Neural cell (in vitro differentiated cells): Measurements from ENCODE around the gene ALDH5A1. TPM values are rescaled to one million over a fixed set of nuclear protein-coding genes. Genes with fewer than 3 reads are reported as not detected.
"Not testable (repeated sequence)": the region's sequence is repeated elsewhere in the genome, so short reads cannot be mapped to it uniquely, and the experiment has no call there.

Experiments used
- H2AFZ ChIP-seq: fragments of 200-600, 300-800 bp; sonication (generic), shearing (Covaris generic); 2 replicates; pipeline ENCODE4 v1.6.0; 2014; ENCODE audit warnings: low read depth, mild to moderate bottlenecking, antibody characterized with exemption, low read length, moderate library complexity
- H3F3A ChIP-seq: fragments of 200-600 bp; shearing (Covaris generic); 2 replicates; pipeline ENCODE4 v1.6.1; 2016; ENCODE audit warnings: mild to moderate bottlenecking, moderate library complexity, mixed read lengths, antibody characterized with exemption, low read length; ENCODE audit not compliant: insufficient read depth, poor library complexity, severe bottlenecking
- H3K27ac ChIP-seq: fragments of 200-600, 300-800 bp; sonication (generic), shearing (Covaris generic); 2 replicates; pipeline ENCODE4 v1.5.1; 2014; ENCODE audit warnings: mild to moderate bottlenecking, low read length, moderate library complexity
- H3K27me3 ChIP-seq: fragments of 300-800, 200-600 bp; sonication (generic), shearing (Covaris generic); 2 replicates; pipeline ENCODE4 v1.6.0; 2014; ENCODE audit warnings: mild to moderate bottlenecking, low read depth, low read length, moderate library complexity; ENCODE audit not compliant: insufficient read depth
- H3K36me3 ChIP-seq: fragments of 300-800, 200-600 bp; sonication (generic), shearing (Covaris generic); 2 replicates; pipeline ENCODE4 v1.5.1; 2014; ENCODE audit warnings: mild to moderate bottlenecking, antibody characterized with exemption, low read length, moderate library complexity; ENCODE audit not compliant: insufficient read depth
- H3K4me2 ChIP-seq: fragments of 300-800, 200-600 bp; sonication (generic), shearing (Covaris generic); 2 replicates; pipeline ENCODE4 v1.6.0; 2014; ENCODE audit warnings: mild to moderate bottlenecking, low read length
- H3K4me3 ChIP-seq: fragments of 300-800, 200-600 bp; sonication (generic), shearing (Covaris generic); 2 replicates; pipeline ENCODE4 v1.5.1; 2014; ENCODE audit warnings: mild to moderate bottlenecking, low read length, moderate library complexity
- H3K79me2 ChIP-seq: fragments of 200-600 bp; shearing (Covaris generic); replicated peaks from 2 replicates; pipeline ENCODE4 v1.6.0; 2014; ENCODE audit warnings: mild to moderate bottlenecking, low read length, moderate library complexity; ENCODE audit not compliant: insufficient read depth
- H3K9ac ChIP-seq: fragments of 300-800, 200-600 bp; sonication (generic), shearing (Covaris generic); 2 replicates; pipeline ENCODE4 v1.6.1; 2016; ENCODE audit warnings: mild to moderate bottlenecking, low read length, mixed read lengths
- H3K9me2 ChIP-seq: fragments of 200-600 bp; shearing (Covaris generic); 2 replicates; pipeline ENCODE4 v1.6.1; 2016; ENCODE audit warnings: mild to moderate bottlenecking, low read length, mixed read lengths; ENCODE audit not compliant: insufficient read depth
- H3K9me3 ChIP-seq: fragments of 200-600, 300-800 bp; sonication (generic), shearing (Covaris generic); 2 replicates; pipeline ENCODE4 v1.6.1; 2016; ENCODE audit warnings: mild to moderate bottlenecking, mixed run types, low read length, moderate library complexity, mixed read lengths
- H4K20me1 ChIP-seq: fragments of 200-600 bp; shearing (Covaris generic); 2 replicates; pipeline ENCODE4 v1.6.1; 2016; ENCODE audit warnings: mild to moderate bottlenecking, mixed run types; ENCODE audit not compliant: insufficient read depth
- EP300 ChIP-seq: fragments of 450-650 bp; conservative IDR thresholded peaks from 2 replicates; pipeline ENCODE4 v1.6.1; 2014; ENCODE audit warnings: antibody characterized with exemption, mild to moderate bottlenecking, moderate library complexity; ENCODE audit not compliant: poor library complexity, severe bottlenecking
- EZH2 ChIP-seq: fragments of 200-600, 300-800 bp; shearing (Covaris generic), sonication (generic); IDR thresholded peaks from 2 replicates; pipeline ENCODE4 v1.6.1; 2014; ENCODE audit warnings: antibody characterized with exemption, low read length, borderline replicate concordance, mild to moderate bottlenecking; ENCODE audit not compliant: insufficient read depth, poor library complexity, severe bottlenecking
- MXI1 ChIP-seq: fragments of 450-650 bp; conservative IDR thresholded peaks from 2 replicates; pipeline ENCODE4 v1.6.1; 2014; ENCODE audit warnings: antibody characterized with exemption, mild to moderate bottlenecking; ENCODE audit not compliant: poor library complexity, severe bottlenecking
- POLR2AphosphoS5 ChIP-seq: IDR thresholded peaks from 2 replicates; pipeline ENCODE4 v1.6.1; 2012
- RAD21 ChIP-seq: fragments of 450-650 bp; conservative IDR thresholded peaks from 2 replicates; pipeline ENCODE4 v1.6.1; 2014; ENCODE audit warnings: antibody characterized with exemption, mild to moderate bottlenecking, moderate library complexity
- SMC3 ChIP-seq: fragments of 450-650 bp; conservative IDR thresholded peaks from 2 replicates; pipeline ENCODE4 v1.6.1; 2014; ENCODE audit warnings: antibody characterized with exemption, mild to moderate bottlenecking, moderate library complexity; ENCODE audit not compliant: poor library complexity
- TAF1 ChIP-seq: IDR thresholded peaks from 2 replicates; pipeline ENCODE4 v1.6.1; 2012; ENCODE audit warnings: low read depth
- polyA plus RNA-seq: library from polyadenylated mRNA; depleted of rRNA; stranded (reverse); fragments of >200 nt; gene quantifications from 2 replicates; pipeline ENCODE4 v1.2.3, GENCODE V29; 2014
- TF ChIP-seq, protein P1 (sequence below): fragments of 450-650 bp; IDR thresholded peaks from 2 replicates; pipeline ENCODE4 v1.5.1; 2014; ENCODE audit warnings: antibody characterized with exemption, mild to moderate bottlenecking, moderate library complexity; ENCODE audit not compliant: poor library complexity, severe bottlenecking
- TF ChIP-seq, protein P2 (sequence below): IDR thresholded peaks from 2 replicates; pipeline ENCODE4 v1.6.1; 2012; ENCODE audit warnings: borderline replicate concordance

Gene ALDH5A1
- polyA plus RNA-seq, 1 donor from 2014 or later = 36.3 TPM

GRCh38 chr6:24511976-24512375 lies 17.2 kb downstream of the ALDH5A1 start:
- H3K36me3 ChIP-seq = peaks cover 21% of the 10 kb centered on the region
- H3K9me3 ChIP-seq, H3K79me2 ChIP-seq, H3K4me2 ChIP-seq, H3K4me3 ChIP-seq, H4K20me1 ChIP-seq, H3K9ac ChIP-seq, H2AFZ ChIP-seq, H3F3A ChIP-seq, H3K27ac ChIP-seq, H3K27me3 ChIP-seq, H3K9me2 ChIP-seq: not testable (repeated sequence)

DNA sequence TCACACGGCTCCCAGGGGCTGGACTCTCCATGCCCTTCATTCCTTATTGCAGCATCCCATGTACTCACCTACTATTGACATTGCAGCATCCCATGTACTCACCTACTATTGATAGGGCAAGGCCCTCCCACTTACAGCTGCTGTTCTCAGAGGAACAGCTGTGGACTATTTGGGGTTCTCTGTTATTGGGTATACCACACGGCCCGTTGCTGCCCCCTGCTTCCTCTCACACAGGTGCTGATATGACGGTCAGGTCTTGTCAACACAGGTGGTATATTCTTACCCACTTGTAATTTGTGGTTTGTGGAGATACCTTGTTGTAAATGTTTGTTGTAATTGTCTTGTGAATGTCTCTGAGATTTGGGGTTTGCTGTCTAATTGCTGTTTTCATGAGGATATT lies 18.8 kb downstream of the ALDH5A1 start:
- Histone ChIP-seq H3K79me2 (no peaks in the 10 kb centered on the region), H3K4me2 (no peak overlapping the region), H3K4me3 (no peak overlapping the region), H3K36me3 (peaks cover 17% of the 10 kb centered on the region), H3K9me2 (no peaks in the 10 kb centered on the region), H3K27ac (no peak overlapping the region), H3K9me3 (no peaks in the 10 kb centered on the region), H3K9ac (no peak overlapping the region), H3K27me3 (no peaks in the 10 kb centered on the region), H4K20me1 (no peaks in the 10 kb centered on the region), H2AFZ (no peak overlapping the region), H3F3A (no peaks in the 10 kb centered on the region)
- TF ChIP-seq, protein P1, sequence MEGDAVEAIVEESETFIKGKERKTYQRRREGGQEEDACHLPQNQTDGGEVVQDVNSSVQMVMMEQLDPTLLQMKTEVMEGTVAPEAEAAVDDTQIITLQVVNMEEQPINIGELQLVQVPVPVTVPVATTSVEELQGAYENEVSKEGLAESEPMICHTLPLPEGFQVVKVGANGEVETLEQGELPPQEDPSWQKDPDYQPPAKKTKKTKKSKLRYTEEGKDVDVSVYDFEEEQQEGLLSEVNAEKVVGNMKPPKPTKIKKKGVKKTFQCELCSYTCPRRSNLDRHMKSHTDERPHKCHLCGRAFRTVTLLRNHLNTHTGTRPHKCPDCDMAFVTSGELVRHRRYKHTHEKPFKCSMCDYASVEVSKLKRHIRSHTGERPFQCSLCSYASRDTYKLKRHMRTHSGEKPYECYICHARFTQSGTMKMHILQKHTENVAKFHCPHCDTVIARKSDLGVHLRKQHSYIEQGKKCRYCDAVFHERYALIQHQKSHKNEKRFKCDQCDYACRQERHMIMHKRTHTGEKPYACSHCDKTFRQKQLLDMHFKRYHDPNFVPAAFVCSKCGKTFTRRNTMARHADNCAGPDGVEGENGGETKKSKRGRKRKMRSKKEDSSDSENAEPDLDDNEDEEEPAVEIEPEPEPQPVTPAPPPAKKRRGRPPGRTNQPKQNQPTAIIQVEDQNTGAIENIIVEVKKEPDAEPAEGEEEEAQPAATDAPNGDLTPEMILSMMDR = no peak
- no peak for TF ChIP-seq RAD21
- no peak for TF ChIP-seq POLR2AphosphoS5
- no peak for TF ChIP-seq TAF1
- TF ChIP-seq, protein P2, sequence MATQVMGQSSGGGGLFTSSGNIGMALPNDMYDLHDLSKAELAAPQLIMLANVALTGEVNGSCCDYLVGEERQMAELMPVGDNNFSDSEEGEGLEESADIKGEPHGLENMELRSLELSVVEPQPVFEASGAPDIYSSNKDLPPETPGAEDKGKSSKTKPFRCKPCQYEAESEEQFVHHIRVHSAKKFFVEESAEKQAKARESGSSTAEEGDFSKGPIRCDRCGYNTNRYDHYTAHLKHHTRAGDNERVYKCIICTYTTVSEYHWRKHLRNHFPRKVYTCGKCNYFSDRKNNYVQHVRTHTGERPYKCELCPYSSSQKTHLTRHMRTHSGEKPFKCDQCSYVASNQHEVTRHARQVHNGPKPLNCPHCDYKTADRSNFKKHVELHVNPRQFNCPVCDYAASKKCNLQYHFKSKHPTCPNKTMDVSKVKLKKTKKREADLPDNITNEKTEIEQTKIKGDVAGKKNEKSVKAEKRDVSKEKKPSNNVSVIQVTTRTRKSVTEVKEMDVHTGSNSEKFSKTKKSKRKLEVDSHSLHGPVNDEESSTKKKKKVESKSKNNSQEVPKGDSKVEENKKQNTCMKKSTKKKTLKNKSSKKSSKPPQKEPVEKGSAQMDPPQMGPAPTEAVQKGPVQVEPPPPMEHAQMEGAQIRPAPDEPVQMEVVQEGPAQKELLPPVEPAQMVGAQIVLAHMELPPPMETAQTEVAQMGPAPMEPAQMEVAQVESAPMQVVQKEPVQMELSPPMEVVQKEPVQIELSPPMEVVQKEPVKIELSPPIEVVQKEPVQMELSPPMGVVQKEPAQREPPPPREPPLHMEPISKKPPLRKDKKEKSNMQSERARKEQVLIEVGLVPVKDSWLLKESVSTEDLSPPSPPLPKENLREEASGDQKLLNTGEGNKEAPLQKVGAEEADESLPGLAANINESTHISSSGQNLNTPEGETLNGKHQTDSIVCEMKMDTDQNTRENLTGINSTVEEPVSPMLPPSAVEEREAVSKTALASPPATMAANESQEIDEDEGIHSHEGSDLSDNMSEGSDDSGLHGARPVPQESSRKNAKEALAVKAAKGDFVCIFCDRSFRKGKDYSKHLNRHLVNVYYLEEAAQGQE = no peak
- TF ChIP-seq EP300 = no peak
- no peak for TF ChIP-seq SMC3
- no peak for TF ChIP-seq EZH2
- TF ChIP-seq MXI1 = no peak
